NCI-H187 treated with DMSO at 0.1 percent for 48 hours (cell line): ENCODE results near the gene GRIK1.
"Not testable (repeated sequence)": the region's sequence is repeated elsewhere in the genome, so short reads cannot be mapped to it uniquely, and the experiment has no call there.

ENCODE experiments used
- DNase-seq: peaks from one replicate; lab custom pipeline; 2025; lab: John Stamatoyannopoulos, UW

The GRIK1 gene

GRCh38 chr21:29939924-29940275 is at the start of gene GRIK1:
TSS of gene GRIK1 (minus strand) at chr21:29939996.
- DNase-seq: no peak

GRCh38 chr21:29987762-29988161 is 48.0 kb upstream of the GRIK1 start:
- no peak for DNase-seq

- DNase-seq: no peak
These were observed 46.1 kb upstream of the GRIK1 start for GRCh38 chr21:29985866-29986265.

- no peak for DNase-seq
These were observed 39.2 kb upstream of the GRIK1 start for GRCh38 chr21:29979043-29979442.

DNA sequence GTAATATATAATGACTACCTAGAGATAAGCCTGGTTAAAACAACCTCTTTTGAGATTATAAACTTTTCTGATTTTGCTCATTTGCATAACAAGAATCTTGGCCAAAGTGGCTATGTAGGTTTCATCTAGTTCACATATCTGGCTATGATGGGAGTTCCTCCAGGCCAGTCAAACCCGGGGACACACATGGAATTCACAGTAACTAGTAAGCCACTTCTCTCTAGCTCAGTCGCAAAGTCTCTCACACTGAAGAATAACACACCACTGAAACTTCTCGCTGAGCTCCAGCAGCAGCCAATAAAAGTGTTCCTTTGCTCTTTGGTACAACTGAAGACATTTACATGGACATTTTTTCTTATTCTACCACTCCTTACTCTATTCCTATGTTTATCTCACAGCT is 36.0 kb upstream of the GRIK1 start:
- DNase-seq: no peak

DNA sequence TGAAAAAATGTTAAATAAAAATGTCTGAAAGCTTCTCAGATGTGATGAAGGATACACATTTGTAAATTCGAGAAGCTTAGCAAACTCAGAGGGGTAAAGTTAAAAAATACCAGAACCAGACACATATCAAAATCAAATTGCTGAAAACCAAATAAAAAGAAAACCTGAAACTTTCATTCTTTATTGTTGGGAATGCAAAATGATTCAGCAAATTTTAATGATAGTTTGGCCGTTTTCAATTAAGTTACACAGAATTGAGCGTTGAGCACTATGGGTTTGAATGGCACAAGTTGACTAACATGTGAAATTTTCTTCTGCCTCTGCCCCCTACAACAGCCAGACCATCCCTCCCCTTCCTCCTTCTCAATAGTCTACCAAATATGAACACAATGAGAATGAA is 33.5 kb upstream of the GRIK1 start:
- DNase-seq: no peak

- no peak for DNase-seq
These were observed 21.7 kb upstream of the GRIK1 start for GRCh38 chr21:29961291-29962027.

GRCh38 chr21:29958551-29958950 is 18.8 kb upstream of the GRIK1 start:
- DNase-seq: no peak

DNA sequence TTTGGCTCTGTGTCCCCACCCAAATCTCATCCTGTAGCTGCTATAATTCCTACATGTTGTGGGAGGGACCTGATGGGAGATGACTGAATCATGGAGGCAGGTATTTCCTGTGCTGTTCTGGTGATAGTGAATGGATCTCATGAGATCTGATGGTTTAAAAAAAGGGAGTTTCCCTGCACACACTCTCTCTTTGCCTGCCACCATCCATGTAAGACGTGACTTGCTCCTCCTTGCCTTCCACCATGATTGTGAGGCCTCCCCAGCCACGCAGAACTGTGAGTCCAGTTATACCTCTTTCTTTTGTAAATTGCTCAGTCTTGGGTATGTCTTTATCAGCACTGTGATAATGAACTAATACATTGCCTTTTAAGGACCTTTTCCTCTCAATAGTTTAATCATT is 18.2 kb upstream of the GRIK1 start:
- DNase-seq: not testable (repeated sequence)

GRCh38 chr21:29953690-29954089 is 13.9 kb upstream of the GRIK1 start:
- no peak for DNase-seq

- DNase-seq: no peak
These were observed 13.3 kb upstream of the GRIK1 start for GRCh38 chr21:29953072-29953471.

- DNase-seq: no peak
These were observed 12.1 kb upstream of the GRIK1 start for GRCh38 chr21:29951911-29952310.

- no peak for DNase-seq
These were observed 10.2 kb upstream of the GRIK1 start for GRCh38 chr21:29949991-29950390.

DNA sequence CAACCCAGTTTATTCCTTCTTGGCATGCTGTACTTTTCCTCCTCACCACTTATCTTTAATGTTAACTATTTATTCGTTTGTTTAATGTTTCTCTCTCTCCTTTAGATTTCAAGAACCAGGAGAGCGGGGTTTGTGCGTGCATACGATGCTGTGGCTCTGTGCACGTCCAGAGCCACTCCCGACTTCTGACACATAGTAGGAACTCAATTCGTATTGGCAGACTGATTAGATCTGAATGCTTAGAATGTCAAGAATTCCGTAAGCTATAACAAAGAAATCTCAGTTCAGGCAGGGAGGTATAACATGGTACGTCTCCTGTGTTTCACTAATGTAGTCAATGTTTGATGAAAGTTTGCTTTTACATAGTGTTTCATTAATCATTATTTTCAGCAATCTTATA is 7.3 kb upstream of the GRIK1 start:
- no peak for DNase-seq

DNA sequence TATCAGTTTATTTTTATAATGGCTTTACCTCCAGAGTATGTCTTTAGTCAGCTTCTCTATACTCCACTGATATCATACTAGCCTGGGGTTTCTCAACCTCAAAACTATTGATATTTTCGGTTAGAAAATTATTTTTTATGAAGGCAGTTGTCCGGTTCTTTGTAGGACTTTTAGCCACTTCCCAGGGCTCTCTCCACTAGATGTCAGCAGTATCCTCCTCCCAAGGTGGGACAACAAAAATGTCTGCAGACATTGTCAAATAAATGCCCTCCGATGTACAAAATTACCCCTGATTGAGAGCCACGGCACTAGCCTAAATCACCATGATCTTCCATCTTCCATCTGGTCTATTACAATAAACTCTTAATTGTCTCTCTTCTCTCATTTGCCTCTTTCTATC is 4.1 kb upstream of the GRIK1 start:
- no peak for DNase-seq

GRCh38 chr21:29942034-29942433 is 2.2 kb upstream of the GRIK1 start:
- DNase-seq: no peak

DNA sequence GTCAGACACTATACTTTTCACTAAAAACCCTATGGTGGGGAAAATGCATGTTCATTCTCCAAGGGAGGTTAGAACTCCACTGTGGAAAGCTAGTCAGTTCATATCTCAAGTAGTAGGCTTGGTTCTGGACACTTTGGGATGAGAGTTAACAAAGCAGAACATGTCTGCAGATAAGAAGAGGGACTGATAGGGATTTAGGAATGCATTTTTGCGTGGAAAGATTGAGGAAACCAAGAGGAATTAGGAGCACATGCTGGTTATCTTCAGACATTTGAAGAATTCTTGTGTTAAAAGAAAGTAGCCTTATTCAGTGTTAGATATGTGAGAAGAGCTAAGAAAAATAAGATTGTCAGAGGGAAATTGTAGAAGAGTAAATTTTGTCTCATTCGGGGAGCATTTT is 1.2 kb upstream of the GRIK1 start:
- no peak for DNase-seq

DNA sequence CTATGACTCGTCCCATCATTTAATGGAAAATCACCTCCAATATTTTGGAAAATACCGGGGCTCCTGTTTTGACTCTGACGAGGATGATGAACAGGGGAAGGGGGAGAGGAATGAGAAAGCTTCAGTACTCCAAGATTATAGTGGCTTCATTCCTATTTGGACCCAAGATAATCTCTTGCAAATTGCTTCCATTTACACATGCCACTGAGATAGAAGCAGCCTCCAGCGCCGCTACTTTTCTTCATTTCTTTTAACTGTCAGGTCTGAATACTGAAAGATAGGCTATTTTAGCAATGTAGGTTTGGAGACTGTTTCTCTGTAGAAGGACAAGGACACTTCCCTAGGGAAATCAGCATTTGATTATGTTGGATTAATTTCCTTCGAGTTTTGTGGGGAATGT is 565 bp upstream of the GRIK1 start:
- DNase-seq: no peak

DNA sequence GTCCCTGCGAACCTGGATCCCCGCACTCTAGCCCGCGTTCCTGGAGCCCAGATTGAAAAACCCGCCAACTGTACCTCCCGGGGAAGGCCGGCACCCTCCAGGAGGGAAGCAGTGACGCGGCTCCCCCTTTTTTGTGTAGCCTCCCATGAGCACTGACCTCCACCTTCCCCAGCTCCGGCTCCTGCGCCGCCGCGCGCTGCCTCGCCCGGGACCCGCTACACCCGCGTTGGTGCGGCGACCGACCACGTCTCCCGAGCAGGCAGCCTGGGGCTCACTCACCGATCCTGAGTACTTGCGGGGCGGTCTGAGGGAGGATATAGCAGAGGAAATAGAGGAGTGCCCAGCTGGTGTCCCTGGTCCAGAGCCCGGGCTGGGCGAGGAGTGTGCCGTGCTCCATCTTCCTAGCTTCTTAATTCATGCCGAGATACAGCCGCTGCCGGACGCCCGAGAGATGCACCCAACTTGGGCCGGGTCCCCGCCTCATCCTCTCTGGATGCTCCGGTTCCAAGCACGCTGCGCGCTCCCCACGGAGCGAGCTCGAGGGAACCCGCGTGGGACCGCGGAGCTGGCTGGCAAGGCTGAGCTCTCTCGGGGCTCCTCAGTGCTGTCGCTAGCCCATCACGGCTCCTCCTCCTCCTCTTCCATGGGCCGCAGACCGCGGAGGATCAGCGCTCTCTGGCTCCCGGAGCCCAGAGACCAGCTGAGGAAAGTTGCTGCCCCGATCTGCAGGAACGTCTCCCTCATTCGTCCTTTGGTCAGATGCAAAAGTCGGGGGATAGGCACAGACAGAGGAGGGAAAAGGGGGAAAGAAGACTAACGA is 482 bp downstream of the GRIK1 start:
- DNase-seq: no peak

DNA sequence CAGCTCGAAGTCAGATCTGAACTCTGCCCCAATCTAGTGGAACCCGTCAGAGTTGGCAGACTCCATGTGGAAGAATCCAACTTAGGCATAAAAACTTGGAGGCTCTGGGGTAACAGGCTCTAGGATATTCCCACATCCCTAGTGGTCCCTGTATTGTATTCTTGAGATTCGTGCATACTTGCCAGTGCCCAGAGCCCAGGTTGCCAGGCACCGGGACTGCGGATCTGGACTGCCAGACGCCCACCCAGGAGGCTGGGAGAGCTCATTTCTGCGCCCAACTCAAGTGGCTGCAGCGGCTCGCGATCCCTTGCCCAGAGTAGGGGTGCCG is 1.1 kb downstream of the GRIK1 start:
- DNase-seq: no peak

DNA sequence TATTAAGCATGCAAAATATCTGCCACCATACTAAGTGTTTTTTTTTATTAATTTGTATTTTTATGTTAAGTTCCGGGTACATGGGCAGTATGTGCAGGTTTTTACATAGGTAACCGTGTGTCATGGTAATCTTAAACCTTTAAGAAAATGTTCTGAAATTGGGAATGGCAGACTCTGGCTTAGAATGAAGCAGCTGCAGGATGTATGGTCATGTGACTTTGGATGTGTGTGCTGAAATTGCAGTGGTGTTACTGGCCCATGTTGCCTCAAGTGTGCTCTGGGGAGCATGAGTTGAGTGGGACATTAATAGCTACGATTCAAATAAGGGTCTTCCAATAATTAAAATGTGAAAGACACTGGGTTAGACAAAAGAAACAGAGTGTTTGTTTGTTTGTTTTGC is 6.7 kb downstream of the GRIK1 start:
- no peak for DNase-seq

DNA sequence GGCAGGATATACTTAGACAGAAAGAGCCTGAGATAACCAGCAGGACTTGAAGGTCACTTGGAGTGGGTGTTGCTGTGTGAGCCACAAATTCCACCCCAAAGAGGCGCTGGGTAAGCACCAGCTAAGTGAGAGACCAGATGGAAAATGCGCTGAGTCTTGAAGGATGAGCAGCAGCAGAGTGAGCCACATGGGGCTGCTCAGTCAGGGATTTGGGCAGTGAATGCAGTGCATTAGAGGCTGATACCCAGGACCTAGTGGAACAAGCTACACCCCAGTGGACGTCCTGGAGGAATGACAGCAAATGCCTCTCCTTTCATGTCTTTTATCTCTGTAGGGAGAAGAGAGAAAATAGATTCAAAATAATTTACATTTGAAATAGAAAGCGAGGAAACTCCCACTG is 11.3 kb downstream of the GRIK1 start:
- DNase-seq: no peak

GRCh38 chr21:29920938-29921337 is 18.9 kb downstream of the GRIK1 start:
- no peak for DNase-seq

GRCh38 chr21:29914326-29914725 is 25.5 kb downstream of the GRIK1 start:
- no peak for DNase-seq
